ENCODE measurements around the gene OPHN1.

GRCh38 chrX:68433155-68433980 is at the start of gene OPHN1:
- TF ChIP-seq POLR2AphosphoS5 (IDR thresholded peaks at IDR 0.05; ENCODE audit: borderline replicate concordance, low read depth, low read length) (peak; percentile 64; the same call in 1 of the 2 replicates), EZH2 (IDR thresholded peaks at IDR 0.05) (no peak), FOXP2 (optimal IDR thresholded peaks at IDR 0.05; ENCODE audit: control extremely low read depth, extremely low read length, insufficient read depth) (no peak)
